Measurements from ENCODE around the gene ADARB2. TPM values are rescaled to one million over a fixed set of nuclear protein-coding genes. Genes with fewer than 3 reads are reported as not detected.

The ADARB2 gene
- total and polyA plus RNA-seq, 5 donors from 2014 or later, result 0.27 to 2.9 (median 0.69) TPM; not detected in 1

DNA sequence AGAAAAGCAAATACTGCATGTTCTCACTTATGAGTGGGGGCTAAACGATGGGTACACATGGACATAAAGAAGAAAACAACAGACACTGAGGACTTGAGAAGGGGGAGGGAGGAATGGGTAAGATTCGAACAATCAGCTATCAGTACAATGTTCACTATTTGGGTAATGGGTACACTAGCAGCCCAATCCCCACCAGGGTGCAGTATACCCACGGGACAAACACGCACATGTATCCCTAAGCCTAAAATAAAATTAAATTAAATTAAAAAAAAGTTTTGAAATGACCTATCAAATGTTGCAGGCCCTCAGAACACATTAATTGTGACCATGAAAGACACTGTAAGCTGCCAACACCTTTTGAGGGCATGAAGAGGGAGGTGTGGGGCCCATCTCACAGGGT, 365.1 kb downstream of the ADARB2 start:
- H3K4me1 Mint-ChIP-seq, result peaks cover 0 to 2% (median under 1%) of the 10 kb centered on the region in 4 donors
- H3K27ac ChIP-seq (ENCODE audit: insufficient read depth, low read length, poor library complexity, severe bottlenecking), result no peak overlapping the region
- peaks cover 10% of the 10 kb centered on the region for H3K27me3 Mint-ChIP-seq
- H3K36me3 ChIP-seq (ENCODE audit: control insufficient read depth, insufficient read depth, low read length), result no peaks in the 10 kb centered on the region
- H3K27ac Mint-ChIP-seq, result no peak overlapping the region
- ATAC-seq (ENCODE audit: low read depth in 2 of 2), result no peak
- H3K4me3 ChIP-seq (ENCODE audit: low read depth, low read length), result no peak overlapping the region
- no peaks in the 10 kb centered on the region for H3K9me3 ChIP-seq (ENCODE audit: control insufficient read depth in 2 of 2, low read length in 2 of 2)
- no peaks in the 10 kb centered on the region for H3K36me3 Mint-ChIP-seq
- no peak overlapping the region for H3K4me3 Mint-ChIP-seq
- no peaks in the 10 kb centered on the region for H3K27me3 ChIP-seq (ENCODE audit: control insufficient read depth, insufficient read depth, low read length)
- H3K4me1 ChIP-seq (ENCODE audit: control insufficient read depth, insufficient read depth, low read length, poor library complexity, severe bottlenecking), result no peaks in the 10 kb centered on the region
- no peaks in the 10 kb centered on the region for H3K9me3 Mint-ChIP-seq
- no peak for DNase-seq

GRCh38 chr10:1370298-1370697, 367.0 kb downstream of the ADARB2 start:
- no peak for ATAC-seq (ENCODE audit: low read depth in 2 of 2)
- Mint-ChIP-seq H3K4me3 (no peak overlapping the region), H3K4me1 (peaks cover 0 to 2% (median under 1%) of the 10 kb centered on the region in 4 donors), H3K27me3 (peaks cover 13% of the 10 kb centered on the region), H3K9me3 (no peaks in the 10 kb centered on the region), H3K27ac (no peak overlapping the region), H3K36me3 (no peaks in the 10 kb centered on the region)
- DNase-seq, result no peak
- Histone ChIP-seq H3K27ac (ENCODE audit: insufficient read depth, low read length, poor library complexity, severe bottlenecking) (no peak overlapping the region), H3K27me3 (ENCODE audit: control insufficient read depth, insufficient read depth, low read length) (no peaks in the 10 kb centered on the region), H3K9me3 (ENCODE audit: control insufficient read depth in 2 of 2, low read length in 2 of 2) (no peaks in the 10 kb centered on the region), H3K4me1 (ENCODE audit: control insufficient read depth, insufficient read depth, low read length, poor library complexity, severe bottlenecking) (no peaks in the 10 kb centered on the region), H3K4me3 (ENCODE audit: low read depth, low read length) (no peak overlapping the region), H3K36me3 (ENCODE audit: control insufficient read depth, insufficient read depth, low read length) (no peaks in the 10 kb centered on the region)

- Mint-ChIP-seq H3K27ac (peak overlapping the region in 1 of 3 donors; percentile 95), H3K9me3 (no peaks in the 10 kb centered on the region)
These were observed 367.7 kb downstream of the ADARB2 start for GRCh38 chr10:1369665-1370064.

GRCh38 chr10:1369197-1369596, 368.1 kb downstream of the ADARB2 start:
- Histone ChIP-seq H3K27me3 (ENCODE audit: control insufficient read depth, insufficient read depth, low read length) (no peaks in the 10 kb centered on the region), H3K4me1 (ENCODE audit: control insufficient read depth, insufficient read depth, low read length, poor library complexity, severe bottlenecking) (no peaks in the 10 kb centered on the region), H3K36me3 (ENCODE audit: control insufficient read depth, insufficient read depth, low read length) (no peaks in the 10 kb centered on the region), H3K4me3 (ENCODE audit: low read depth, low read length) (no peak overlapping the region), H3K27ac (ENCODE audit: insufficient read depth, low read length, poor library complexity, severe bottlenecking) (no peak overlapping the region), H3K9me3 (ENCODE audit: control insufficient read depth in 2 of 2, low read length in 2 of 2) (no peaks in the 10 kb centered on the region)
- no peaks in the 10 kb centered on the region for H3K9me3 Mint-ChIP-seq
- H3K4me1 Mint-ChIP-seq, result peaks cover 0 to 2% (median under 1%) of the 10 kb centered on the region in 4 donors
- ATAC-seq (ENCODE audit: low read depth in 2 of 2) (no peak), DNase-seq (no peak)
- no peak overlapping the region for H3K4me3 Mint-ChIP-seq
- H3K27ac Mint-ChIP-seq, result no peak overlapping the region
- H3K27me3 Mint-ChIP-seq, result peaks cover 13% of the 10 kb centered on the region
- no peaks in the 10 kb centered on the region for H3K36me3 Mint-ChIP-seq

More at GRCh38 chr10:1369665-1370064, 367.7 kb downstream of the ADARB2 start:
- H3K27ac ChIP-seq (ENCODE audit: insufficient read depth, low read length, poor library complexity, severe bottlenecking), result no peak overlapping the region
- H3K27me3 ChIP-seq (ENCODE audit: control insufficient read depth, insufficient read depth, low read length), result no peaks in the 10 kb centered on the region
- Mint-ChIP-seq H3K4me3 (no peak overlapping the region), H3K36me3 (no peaks in the 10 kb centered on the region), H3K27me3 (peaks cover 13% of the 10 kb centered on the region), H3K4me1 (peaks cover 0 to 2% (median under 1%) of the 10 kb centered on the region in 4 donors)
- H3K9me3 ChIP-seq (ENCODE audit: control insufficient read depth in 2 of 2, low read length in 2 of 2), result no peaks in the 10 kb centered on the region
- H3K36me3 ChIP-seq (ENCODE audit: control insufficient read depth, insufficient read depth, low read length), result no peaks in the 10 kb centered on the region
- no peak for DNase-seq
- no peak overlapping the region for H3K4me3 ChIP-seq (ENCODE audit: low read depth, low read length)
- H3K4me1 ChIP-seq (ENCODE audit: control insufficient read depth, insufficient read depth, low read length, poor library complexity, severe bottlenecking), result no peaks in the 10 kb centered on the region
- ATAC-seq (ENCODE audit: low read depth in 2 of 2), result no peak

GRCh38 chr10:1368842-1369171, 368.5 kb downstream of the ADARB2 start:
- Mint-ChIP-seq H3K27me3 (peaks cover 13% of the 10 kb centered on the region), H3K4me3 (no peak overlapping the region), H3K36me3 (no peaks in the 10 kb centered on the region), H3K4me1 (peaks cover 0 to 2% (median under 1%) of the 10 kb centered on the region in 4 donors), H3K9me3 (no peaks in the 10 kb centered on the region), H3K27ac (no peak overlapping the region)
- no peaks in the 10 kb centered on the region for H3K36me3 ChIP-seq (ENCODE audit: control insufficient read depth, insufficient read depth, low read length)
- no peaks in the 10 kb centered on the region for H3K9me3 ChIP-seq (ENCODE audit: control insufficient read depth in 2 of 2, low read length in 2 of 2)
- no peaks in the 10 kb centered on the region for H3K4me1 ChIP-seq (ENCODE audit: control insufficient read depth, insufficient read depth, low read length, poor library complexity, severe bottlenecking)
- no peaks in the 10 kb centered on the region for H3K27me3 ChIP-seq (ENCODE audit: control insufficient read depth, insufficient read depth, low read length)
- DNase-seq (peak in 1 of 3 donors; percentile 62), ATAC-seq (ENCODE audit: low read depth in 2 of 2) (peak; percentile 55 to 60)
- no peak overlapping the region for H3K4me3 ChIP-seq (ENCODE audit: low read depth, low read length)
- no peak overlapping the region for H3K27ac ChIP-seq (ENCODE audit: insufficient read depth, low read length, poor library complexity, severe bottlenecking)

- H3K4me3 Mint-ChIP-seq, result no peak overlapping the region
- Histone ChIP-seq H3K4me3 (ENCODE audit: low read depth, low read length) (no peak overlapping the region), H3K36me3 (ENCODE audit: control insufficient read depth, insufficient read depth, low read length) (no peaks in the 10 kb centered on the region), H3K9me3 (ENCODE audit: control insufficient read depth in 2 of 2, low read length in 2 of 2) (no peaks in the 10 kb centered on the region), H3K4me1 (ENCODE audit: control insufficient read depth, insufficient read depth, low read length, poor library complexity, severe bottlenecking) (no peaks in the 10 kb centered on the region), H3K27me3 (ENCODE audit: control insufficient read depth, insufficient read depth, low read length) (no peaks in the 10 kb centered on the region), H3K27ac (ENCODE audit: insufficient read depth, low read length, poor library complexity, severe bottlenecking) (no peak overlapping the region)
- ATAC-seq (ENCODE audit: low read depth in 2 of 2), result no peak
- no peaks in the 10 kb centered on the region for H3K9me3 Mint-ChIP-seq
- no peak for DNase-seq
- H3K27ac Mint-ChIP-seq, result peak overlapping the region in 1 of 3 donors; percentile 20
- peaks cover 0 to 2% (median under 1%) of the 10 kb centered on the region in 4 donors for H3K4me1 Mint-ChIP-seq
- peaks cover 13% of the 10 kb centered on the region for H3K27me3 Mint-ChIP-seq
- no peaks in the 10 kb centered on the region for H3K36me3 Mint-ChIP-seq
These were observed 369.1 kb downstream of the ADARB2 start for GRCh38 chr10:1367938-1368841.

GRCh38 chr10:1366811-1367425, 370.4 kb downstream of the ADARB2 start:
- Mint-ChIP-seq H3K27me3 (peaks cover 13% of the 10 kb centered on the region), H3K4me1 (peaks cover 0 to 2% (median under 1%) of the 10 kb centered on the region in 4 donors), H3K9me3 (no peaks in the 10 kb centered on the region), H3K4me3 (no peak overlapping the region), H3K36me3 (no peaks in the 10 kb centered on the region), H3K27ac (peak overlapping the region in 1 of 3 donors; percentile 20)
- no peaks in the 10 kb centered on the region for H3K4me1 ChIP-seq (ENCODE audit: control insufficient read depth, insufficient read depth, low read length, poor library complexity, severe bottlenecking)
- no peak overlapping the region for H3K4me3 ChIP-seq (ENCODE audit: low read depth, low read length)
- ATAC-seq (ENCODE audit: low read depth in 2 of 2), result no peak
- H3K27ac ChIP-seq (ENCODE audit: insufficient read depth, low read length, poor library complexity, severe bottlenecking), result no peak overlapping the region
- H3K36me3 ChIP-seq (ENCODE audit: control insufficient read depth, insufficient read depth, low read length), result no peaks in the 10 kb centered on the region
- no peaks in the 10 kb centered on the region for H3K27me3 ChIP-seq (ENCODE audit: control insufficient read depth, insufficient read depth, low read length)
- DNase-seq, result no peak
- H3K9me3 ChIP-seq (ENCODE audit: control insufficient read depth in 2 of 2, low read length in 2 of 2), result no peaks in the 10 kb centered on the region
